GM18873 (cell line): ENCODE measurements around the gene NR3C2.
"Not testable (repeated sequence)": the region's sequence is repeated elsewhere in the genome, so short reads cannot be mapped to it uniquely, and the experiment has no call there.

Experiments
- ATAC-seq: cut with Tn5 transposase; IDR thresholded peaks from one replicate; pipeline ENCODE4 v1.9.1; 2021; ENCODE audit warnings: mild to moderate bottlenecking, moderate library complexity, moderate number of reproducible peaks; ENCODE audit not compliant: unreplicated experiment, low FRiP score

NR3C2 gene

GRCh38 chr4:148090029-148090428 is 352.2 kb downstream of the NR3C2 start:
- no peak for ATAC-seq

GRCh38 chr4:148089624-148090023 is 352.6 kb downstream of the NR3C2 start:
- ATAC-seq: no peak

- ATAC-seq: not testable (repeated sequence)
Measured at GRCh38 chr4:148083073-148083472, 359.1 kb downstream of the NR3C2 start.

GRCh38 chr4:148081745-148082144 is 360.5 kb downstream of the NR3C2 start:
- no peak for ATAC-seq

GRCh38 chr4:148081267-148081666 is 360.9 kb downstream of the NR3C2 start:
- no peak for ATAC-seq

GRCh38 chr4:148079961-148080360 is 362.3 kb downstream of the NR3C2 start:
- no peak for ATAC-seq

GRCh38 chr4:148078061-148078460 is 364.2 kb downstream of the NR3C2 start:
- no peak for ATAC-seq

- no peak for ATAC-seq
Measured at GRCh38 chr4:148077581-148077980, 364.6 kb downstream of the NR3C2 start.

GRCh38 chr4:148076964-148077363 is 365.2 kb downstream of the NR3C2 start:
- no peak for ATAC-seq

- no peak for ATAC-seq
Measured at GRCh38 chr4:148075438-148075837, 366.8 kb downstream of the NR3C2 start.

GRCh38 chr4:148074462-148074861 is 367.8 kb downstream of the NR3C2 start:
- no peak for ATAC-seq

GRCh38 chr4:148073349-148073748 is 368.9 kb downstream of the NR3C2 start:
- ATAC-seq: no peak

GRCh38 chr4:148072789-148073188 is 369.4 kb downstream of the NR3C2 start:
- ATAC-seq: no peak

- ATAC-seq: no peak
Measured at GRCh38 chr4:148071009-148071408, 371.2 kb downstream of the NR3C2 start.

GRCh38 chr4:148069895-148070178 is 372.4 kb downstream of the NR3C2 start:
- ATAC-seq: no peak

GRCh38 chr4:148069086-148069894 is 372.9 kb downstream of the NR3C2 start:
- no peak for ATAC-seq

GRCh38 chr4:148068065-148068911 is 373.9 kb downstream of the NR3C2 start:
- ATAC-seq: no peak

- ATAC-seq: no peak
Measured at GRCh38 chr4:148067301-148067916, 374.8 kb downstream of the NR3C2 start.

- no peak for ATAC-seq
Measured at GRCh38 chr4:148065075-148065474, 377.1 kb downstream of the NR3C2 start.

GRCh38 chr4:148064451-148064850 is 377.8 kb downstream of the NR3C2 start:
- no peak for ATAC-seq

- no peak for ATAC-seq
Measured at GRCh38 chr4:148062301-148062950, 379.8 kb downstream of the NR3C2 start.
